ENCODE data around the gene CFAP61.
"Not testable (repeated sequence)": the region's sequence is repeated elsewhere in the genome, so short reads cannot be mapped to it uniquely, and the experiment has no call there.

Gene CFAP61

DNA sequence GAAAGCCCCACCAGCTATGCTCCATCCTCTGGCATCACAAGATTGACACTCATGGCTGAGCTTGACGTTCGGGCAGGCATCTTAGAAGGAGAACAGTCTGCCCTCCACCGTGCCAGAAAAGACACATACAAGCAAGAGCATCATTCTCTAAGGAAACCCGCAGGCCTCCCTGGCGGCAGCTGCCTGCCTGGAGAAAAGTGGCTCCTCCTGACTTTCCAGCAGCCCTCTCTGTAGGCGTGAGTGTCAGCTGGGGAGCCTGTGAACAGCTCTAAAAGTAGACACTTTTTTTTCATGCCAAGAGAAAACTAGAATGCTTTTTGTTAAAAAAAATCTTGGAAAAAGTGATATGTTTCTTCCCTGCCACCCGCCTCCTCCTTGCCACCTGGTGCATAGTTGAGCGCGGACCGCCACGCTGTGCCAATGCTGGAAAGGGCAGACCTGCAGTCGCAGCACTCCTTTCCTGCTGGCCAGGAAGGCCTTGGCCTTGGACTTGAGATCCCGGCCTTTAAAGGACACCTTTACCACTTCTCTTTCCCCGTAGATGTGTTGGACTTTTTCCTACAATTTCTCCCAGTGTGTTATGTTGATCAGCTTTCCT, 285.9 kb downstream of the CFAP61 start:
- DNase-seq (ENCODE audit: extremely low spot score, insufficient read length, low read depth) = no peak
- FAIRE-seq = no peak

DNA sequence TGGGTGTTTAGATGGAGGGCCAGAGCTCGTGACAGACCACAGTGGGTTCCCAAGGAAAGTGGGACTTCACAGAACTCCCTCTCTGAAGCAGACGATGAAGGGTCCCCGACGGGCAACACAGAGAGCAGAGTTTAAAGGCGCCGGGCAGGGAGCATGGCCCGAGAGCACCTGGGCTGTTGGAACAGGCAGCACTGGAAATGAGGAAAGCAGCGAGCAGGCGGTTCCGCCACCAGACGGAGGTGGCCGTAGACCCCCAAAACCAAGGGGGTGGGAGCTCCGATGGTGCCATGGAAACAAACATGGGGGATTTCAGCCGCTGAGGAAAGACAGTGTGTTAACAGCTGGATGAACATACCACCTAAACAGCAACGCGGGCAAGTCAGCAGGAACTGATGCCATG, 288.1 kb downstream of the CFAP61 start:
- DNase-seq (ENCODE audit: extremely low spot score, insufficient read length, low read depth) (no peak), FAIRE-seq (no peak)

DNA sequence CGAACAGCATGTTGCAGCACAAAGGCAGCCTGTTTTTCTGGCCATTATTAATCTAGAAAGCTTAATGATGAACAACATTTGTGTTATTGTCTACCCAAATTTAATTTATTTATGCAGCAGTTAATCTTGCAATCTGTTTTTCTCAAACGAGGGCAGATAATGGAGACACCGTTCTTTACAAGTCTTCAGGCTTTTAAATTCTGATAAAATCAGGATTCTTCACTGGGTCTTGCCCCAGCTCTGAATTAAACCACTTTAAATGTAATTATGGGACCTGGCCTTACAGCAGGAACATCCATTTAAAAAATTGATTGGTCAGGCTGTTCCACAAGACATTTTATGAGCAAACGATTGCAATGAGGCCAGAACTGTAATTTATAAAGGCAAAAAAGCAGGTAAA, 289.0 kb downstream of the CFAP61 start:
- DNase-seq (ENCODE audit: extremely low spot score, insufficient read length, low read depth) (no peak), FAIRE-seq (no peak)

DNA sequence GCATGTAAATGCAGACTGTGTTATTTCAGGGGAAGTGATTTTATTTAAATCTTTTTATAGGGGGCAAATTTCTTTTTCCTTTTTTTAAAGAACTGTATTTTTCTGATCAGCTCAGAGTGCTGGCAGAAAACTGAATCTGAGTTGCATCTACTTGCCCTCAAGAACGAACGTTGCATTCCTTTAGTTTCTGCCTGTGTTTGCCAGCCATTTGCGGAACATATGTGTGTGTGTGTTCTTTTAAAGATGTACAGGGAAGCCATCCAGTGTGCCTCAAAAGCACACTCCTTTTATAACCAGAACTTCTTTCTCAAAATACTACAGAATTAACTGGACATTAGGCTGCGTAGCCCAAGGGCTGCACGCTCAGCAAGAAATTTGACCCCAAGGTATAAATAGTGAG, 289.7 kb downstream of the CFAP61 start:
- no peak for FAIRE-seq
- no peak for DNase-seq (ENCODE audit: extremely low spot score, insufficient read length, low read depth)

DNA sequence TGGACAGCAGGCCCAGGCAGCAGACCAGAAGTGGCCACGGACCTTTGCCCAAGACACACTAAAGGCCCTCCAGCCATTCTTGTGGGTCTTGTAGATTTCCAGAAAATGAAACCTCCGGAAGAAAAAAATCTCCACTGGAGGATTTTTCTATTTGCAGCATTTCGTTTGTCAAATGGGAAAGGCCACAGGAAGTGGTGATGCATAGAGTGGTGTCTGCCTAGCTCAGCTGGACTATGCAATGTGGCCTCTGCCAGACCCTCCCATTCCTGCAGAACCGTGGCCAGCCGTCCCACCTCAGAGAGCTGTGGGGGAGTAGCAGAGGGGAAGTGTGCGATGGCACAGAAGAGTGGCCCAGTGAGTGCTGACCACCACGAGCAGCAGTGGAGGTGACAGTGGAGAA, 291.6 kb downstream of the CFAP61 start:
- DNase-seq (ENCODE audit: extremely low spot score, insufficient read length, low read depth) (no peak), FAIRE-seq (no peak)

DNA sequence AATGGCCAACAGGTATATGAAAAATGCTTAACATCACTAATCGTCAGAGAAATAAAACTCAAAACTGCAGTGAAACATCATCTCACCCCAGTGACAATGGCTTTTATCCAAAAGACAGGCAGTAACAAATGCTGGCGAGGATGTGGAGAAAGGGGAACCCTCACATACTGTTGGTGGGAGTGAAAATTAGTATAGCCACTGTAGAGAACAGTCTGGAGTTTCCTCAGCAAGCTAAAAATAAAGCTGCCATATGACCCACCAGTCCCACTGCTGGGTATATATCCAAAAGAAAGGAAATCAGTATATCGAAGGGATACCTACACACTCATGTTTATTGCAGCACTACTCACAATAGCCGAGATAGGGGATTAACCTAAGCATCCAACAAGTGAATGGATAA, 292.1 kb downstream of the CFAP61 start:
- no peak for FAIRE-seq

DNA sequence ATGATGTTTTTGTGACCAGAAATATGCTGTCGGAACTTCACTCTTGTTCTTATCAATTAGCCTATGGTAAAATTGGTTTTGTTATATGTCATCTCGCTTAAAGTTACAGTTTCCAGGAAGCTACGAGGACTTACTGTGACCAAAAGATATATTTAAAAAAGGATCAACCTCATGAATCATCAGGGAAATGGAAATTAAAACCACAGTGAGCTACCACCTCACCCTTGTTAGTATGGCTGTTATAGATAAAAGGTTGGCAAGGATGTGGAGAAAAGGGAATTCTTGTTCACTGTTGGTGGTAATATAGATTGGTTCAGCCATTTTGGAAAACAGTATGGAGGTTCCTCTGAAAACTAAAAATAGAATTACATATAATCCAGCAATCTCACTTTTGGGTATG, 301.2 kb downstream of the CFAP61 start:
- no peak for DNase-seq (ENCODE audit: extremely low spot score, insufficient read length, low read depth)
- no peak for FAIRE-seq

More for the DNA sequence above, 292.1 kb downstream of the CFAP61 start:
- DNase-seq (ENCODE audit: extremely low spot score, insufficient read length, low read depth) = no peak

DNA sequence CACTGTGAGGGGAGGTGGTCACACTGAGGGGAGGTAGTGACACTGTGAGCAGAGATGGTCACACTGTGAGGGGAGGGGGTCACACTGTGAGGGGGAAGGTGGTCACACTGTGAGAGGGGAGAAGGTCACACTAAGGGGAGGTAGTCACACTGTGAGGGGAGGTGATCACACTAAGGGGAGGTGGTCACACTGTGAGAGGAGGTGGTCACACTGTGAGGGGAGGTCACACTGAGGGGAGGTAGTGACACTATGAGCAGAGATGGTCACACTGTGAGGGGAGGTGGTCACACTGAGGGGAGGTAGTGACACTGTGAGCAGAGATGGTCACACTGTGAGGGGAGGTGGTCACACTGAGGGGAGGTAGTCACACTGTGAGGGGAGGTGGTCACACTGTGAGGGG, 303.2 kb downstream of the CFAP61 start:
- not testable (repeated sequence) for DNase-seq (ENCODE audit: extremely low spot score, insufficient read length, low read depth); FAIRE-seq

DNA sequence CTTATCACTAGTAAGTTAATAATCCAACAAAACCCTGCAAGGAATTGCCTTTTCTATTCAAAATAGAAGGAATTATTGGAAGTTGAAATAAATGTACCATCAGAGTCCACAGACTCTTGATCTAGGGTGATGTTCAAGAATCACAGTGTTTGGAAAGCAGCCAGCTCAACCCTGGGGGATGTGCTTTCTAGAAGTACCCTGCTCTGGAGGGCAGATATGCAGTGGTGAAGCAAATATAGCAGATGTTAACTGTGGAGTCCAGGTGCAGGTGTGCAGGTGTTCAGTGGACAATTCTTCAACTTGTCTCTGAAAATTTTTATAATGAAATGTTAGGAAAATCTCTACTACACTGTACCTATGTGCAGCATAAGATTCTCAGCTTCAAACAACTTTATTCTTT, 306.5 kb downstream of the CFAP61 start:
- no peak for DNase-seq (ENCODE audit: extremely low spot score, insufficient read length, low read depth)
- no peak for FAIRE-seq

DNA sequence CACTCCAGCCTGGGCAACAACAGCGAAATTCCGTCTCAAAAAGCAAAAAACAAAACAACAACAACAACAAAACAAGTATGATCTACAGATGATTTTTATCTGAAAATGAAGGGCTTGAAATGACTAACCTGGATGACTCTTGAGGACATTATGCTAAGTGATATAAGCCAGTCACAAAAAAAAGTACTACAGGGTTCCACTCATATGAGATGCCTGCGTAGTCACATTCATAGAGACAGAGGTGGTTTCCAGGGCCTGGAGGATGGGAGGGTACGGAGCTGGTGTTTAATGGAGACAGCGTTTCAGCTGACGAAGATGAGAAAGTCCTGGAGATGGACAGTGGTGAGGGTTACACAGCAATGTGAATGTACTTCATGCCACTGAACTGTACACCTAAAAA, 307.3 kb downstream of the CFAP61 start:
- no peak for FAIRE-seq
- DNase-seq (ENCODE audit: extremely low spot score, insufficient read length, low read depth) = no peak

DNA sequence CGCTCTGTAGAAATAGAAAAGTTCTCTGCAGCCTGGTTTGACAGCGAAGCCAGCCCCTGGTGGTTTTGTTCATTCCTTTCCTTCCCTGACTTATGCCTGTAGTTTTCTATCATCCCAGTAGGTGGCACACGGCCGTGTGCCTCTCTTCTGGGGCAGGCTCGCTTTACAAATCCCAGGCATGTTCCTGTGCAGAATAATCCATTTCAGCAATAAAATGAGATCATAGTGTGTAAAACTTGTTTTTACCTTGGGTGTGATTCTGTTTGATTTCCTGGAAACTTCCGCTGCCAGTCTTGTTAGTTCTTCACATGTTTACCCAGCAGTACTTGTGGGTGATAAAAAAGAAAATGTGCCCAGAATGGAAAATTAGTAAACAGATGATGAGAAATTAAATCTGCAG, 308.1 kb downstream of the CFAP61 start:
- FAIRE-seq (peak; percentile 82), DNase-seq (ENCODE audit: extremely low spot score, insufficient read length, low read depth) (no peak)

DNA sequence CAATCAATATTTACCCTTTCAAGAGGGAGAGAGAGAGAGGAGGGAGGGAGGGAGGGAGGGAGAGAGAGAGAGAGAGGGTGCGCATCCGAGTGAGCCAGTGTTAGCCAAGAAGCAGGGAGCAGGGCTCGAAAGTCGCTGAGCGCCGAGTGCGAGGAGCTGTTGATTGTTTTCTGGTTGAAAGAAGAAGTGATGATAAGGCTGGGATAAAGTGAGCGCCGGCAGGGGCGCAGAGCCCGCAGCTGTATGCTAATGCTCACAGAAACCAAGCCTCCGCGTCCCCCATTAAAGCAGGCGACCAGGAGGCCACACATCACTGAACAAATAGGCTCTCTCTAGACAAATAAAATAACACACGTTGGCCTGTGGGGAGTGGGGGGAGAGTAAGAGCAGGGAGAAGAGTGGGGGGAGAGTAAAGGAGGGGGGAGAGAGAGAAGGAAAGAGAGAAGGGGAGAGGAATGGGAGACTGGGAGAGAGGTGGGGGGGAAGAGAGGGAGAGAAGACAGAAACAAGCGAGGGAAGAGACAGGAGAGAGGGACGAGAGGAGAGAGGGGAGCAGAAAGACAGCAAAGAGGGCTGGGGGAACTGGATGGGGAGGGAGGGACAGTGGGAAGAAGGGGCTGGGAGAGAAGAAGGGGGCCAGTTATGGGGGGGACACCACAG, 310.6 kb downstream of the CFAP61 start:
- no peak for FAIRE-seq
- DNase-seq (ENCODE audit: extremely low spot score, insufficient read length, low read depth) = no peak

DNA sequence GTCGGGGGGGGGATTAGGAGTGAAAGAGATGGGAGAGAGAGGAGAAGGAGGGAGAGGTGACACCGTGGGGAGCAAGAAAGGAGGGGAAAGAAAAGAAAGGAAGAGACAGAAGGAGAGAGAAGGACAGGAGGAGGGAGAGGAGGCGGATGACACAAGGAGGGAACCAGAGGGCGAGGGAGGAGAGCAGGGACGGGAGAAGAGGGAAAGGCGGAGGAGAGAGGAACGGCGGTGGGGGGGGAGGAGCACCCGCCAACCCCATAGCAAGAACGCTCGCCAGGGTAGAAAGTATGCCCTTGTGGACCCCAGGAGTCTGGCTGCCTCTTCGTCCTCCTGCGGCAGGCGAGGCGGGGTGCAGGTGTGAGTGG, 311.1 kb downstream of the CFAP61 start:
- FAIRE-seq (no peak), DNase-seq (ENCODE audit: extremely low spot score, insufficient read length, low read depth) (no peak)

DNA sequence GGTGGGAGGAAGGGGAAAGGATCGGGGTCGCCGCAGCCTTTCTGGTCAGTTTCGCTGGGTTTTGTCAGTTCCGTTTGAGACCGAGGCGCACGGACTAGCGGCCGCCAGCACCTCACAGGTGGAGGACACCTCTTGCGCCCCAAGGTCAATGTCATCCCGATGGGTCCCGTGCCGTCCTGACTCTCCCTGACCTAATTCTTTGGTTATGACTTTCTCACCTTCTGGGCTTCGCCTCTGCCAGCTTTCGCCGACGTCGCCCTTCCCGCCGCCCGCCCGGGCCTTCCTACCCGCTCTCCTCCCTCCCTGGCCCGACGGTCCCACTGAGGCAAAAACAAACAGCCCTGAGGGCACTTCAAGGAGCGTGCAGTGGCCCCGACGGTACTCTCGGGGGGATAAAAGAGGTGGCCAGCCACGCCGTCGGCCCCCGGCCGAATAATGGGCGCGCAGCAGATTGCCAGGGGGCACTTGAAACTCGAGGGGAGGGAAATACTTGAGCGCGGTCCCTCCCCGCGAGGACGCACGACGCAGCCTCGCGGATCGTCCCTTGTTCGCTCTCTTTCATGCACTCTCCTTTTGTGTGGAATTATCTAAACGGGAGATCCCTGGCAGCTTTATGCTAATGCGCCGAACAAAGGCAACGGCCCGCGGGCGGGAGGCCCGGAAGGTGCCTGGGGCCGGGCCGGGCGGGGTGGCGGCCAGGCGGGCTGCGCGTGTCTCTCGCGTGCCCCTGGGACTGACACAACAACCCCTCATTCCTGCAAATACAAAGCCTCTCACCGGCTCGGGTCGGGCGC, 311.7 kb downstream of the CFAP61 start:
- DNase-seq (ENCODE audit: extremely low spot score, insufficient read length, low read depth) (no peak), FAIRE-seq (no peak)

DNA sequence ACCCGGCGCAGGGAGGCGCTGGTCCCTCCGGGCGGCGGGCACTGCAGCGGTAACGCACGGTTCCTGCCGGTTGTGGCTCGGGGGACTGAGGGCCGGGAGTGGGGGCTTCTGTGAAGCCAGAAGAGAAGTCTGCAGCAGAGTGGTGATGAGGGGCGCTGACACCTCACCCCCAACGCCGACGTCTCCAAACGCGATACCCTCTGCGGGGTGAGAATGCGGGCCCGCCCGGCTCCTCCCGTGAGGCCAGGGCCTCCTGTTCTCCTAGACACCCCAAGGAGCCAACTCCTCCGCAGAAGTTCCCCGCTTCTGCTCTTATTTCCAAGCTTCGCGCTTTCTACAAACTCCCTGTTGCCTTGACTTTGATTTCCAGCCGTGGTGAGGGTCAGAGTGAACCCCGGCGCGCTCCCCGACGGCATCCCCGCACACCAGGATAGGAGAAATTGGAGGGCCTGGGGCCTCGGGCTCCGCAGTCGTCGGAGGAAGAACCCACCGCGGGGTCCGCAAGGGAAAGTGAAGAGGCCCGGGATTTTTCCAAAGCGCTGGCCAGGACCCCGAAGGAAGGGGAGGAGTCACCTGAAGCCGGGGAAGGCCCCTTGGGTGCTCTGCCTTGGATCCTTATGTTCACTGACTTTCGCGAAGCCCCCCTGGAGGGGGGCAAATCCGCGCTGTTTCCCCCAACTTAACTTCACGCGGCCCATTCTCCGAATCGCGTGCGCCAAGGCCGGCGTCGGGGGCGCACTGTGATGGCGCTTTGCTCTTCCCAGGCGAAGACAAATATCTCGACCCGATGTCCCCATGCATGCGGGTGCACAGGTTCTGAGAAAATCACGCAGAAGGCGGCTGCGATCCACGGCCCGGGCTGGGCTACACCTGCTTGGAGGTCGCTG, 312.5 kb downstream of the CFAP61 start:
- no peak for DNase-seq (ENCODE audit: extremely low spot score, insufficient read length, low read depth)
- no peak for FAIRE-seq

DNA sequence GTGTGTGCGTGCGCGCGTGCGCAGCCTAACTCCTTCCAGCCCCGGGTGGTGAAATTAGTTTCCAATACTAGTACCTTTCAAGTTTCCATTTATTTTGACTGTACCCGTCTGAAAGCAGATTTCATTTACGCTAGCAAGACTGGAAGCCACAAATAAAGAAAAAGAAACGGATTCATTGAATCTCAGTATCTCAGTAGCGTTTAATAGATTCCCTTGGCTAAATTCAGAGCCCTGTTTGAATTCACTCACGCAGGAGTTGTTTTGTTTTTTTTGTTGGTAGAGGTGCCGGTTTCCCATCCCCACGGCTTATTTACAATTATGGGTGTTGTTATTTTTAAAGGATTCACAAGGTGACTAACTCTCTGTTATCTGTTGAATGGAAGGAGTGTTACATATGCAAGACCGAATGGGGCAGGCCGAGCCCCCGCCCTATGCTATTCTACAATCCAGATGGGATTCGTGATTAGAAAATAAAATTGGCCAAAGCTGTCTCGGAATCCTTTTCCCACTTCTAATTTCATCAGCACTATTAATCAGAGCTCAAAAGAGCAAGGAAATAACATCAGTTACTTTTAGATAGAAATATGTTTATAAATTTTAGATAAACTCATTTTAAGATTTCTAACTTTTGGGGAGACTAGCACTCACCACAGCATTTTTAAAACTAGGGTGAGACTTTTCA, 313.3 kb downstream of the CFAP61 start:
- DNase-seq (ENCODE audit: extremely low spot score, insufficient read length, low read depth) (no peak), FAIRE-seq (no peak)

DNA sequence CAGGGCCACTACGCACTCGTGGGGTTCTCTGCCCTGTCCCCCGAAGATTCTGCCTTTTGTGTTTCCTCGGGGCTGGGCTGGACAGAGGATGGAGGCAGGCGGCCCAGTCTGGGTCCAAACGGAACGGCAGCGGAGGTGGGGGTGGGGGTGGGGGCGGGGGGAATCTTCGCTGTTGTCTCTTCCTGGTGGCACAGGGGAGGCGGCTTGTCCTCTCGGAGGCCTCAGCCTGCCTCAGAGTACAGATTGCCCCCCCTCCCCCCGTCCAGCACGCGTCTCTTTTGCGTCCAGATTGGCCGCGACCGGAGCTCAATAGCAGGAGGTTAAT, 314.2 kb downstream of the CFAP61 start:
- FAIRE-seq (no peak), DNase-seq (ENCODE audit: extremely low spot score, insufficient read length, low read depth) (no peak)

DNA sequence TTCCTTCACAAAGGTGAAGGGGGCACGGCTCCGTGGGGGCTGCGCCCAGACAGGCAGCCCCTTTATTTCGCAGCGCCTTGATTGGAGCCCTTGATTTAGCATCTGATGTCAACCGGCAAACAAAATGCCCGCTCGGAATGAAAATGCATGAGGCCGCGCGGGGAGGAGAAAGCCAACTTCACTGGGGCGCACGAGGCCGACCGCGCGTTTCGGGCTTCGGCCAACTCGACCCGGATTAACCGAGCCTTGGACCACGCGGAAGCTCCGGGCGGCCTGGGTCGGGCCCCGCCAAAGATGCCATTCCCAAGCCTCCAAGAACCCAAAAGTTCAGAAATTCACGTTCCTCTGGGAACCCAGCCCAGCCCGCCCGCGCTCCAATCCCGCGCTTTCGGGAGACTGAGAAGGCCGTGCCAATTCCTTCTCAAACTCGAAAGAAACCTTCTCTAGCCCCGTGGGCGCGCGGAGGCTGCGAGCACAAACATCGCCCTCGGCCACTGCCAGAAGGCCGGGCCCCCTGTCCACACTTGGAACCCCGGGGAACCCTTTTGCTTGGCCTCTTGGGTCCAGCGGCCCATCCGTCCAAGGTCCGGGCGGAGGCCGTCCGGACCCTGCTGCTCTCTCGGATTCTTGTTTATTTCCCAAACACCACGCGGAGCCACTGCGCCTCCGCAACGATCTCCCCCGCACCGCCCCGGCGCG, 314.7 kb downstream of the CFAP61 start:
- no peak for DNase-seq (ENCODE audit: extremely low spot score, insufficient read length, low read depth)
- FAIRE-seq = no peak

DNA sequence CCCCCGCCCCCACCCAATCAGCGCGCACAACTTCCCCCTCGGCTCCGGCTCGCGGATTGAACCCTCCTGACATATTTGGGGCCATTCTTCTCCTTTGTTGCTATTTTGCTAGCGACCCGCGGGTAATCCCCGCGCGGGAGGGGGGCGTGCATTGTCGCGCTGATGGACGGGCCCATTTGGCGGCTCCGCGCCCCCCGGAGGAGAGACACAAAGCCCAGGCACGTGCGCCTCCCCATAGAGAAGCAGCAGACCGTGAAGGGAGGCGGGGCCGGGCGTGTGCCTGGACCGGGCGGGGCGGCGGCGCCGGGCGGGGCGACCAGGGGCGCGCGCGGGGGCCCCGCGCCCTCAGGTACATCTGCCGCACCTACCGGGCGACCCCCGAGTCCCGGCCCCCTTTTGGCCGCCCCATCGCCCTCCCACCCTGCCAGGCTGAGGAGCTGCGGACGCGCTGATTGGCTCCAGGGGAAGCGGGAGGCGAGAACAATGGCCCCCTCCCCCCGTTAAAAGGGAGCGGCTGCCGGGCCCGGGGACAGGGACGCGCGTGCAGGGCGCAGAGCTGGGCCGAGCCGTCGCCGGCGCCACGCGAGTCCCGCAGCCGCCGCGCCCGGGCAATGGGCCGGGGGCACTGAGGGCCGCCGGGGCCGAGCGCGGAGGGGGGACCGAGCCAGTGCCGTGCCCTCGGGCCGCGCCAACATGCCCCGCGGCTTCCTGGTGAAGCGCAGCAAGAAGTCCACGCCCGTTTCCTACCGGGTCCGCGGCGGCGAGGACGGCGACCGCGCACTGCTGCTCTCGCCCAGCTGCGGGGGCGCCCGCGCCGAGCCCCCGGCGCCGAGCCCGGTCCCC, 315.5 kb downstream of the CFAP61 start, which contains the start of gene INSM1:
Gene INSM1, plus strand, starts transcription at position 530 of the 843 bp plus-strand sequence. Its CDS starts 164 bp downstream, at position 694.
- DNase-seq (ENCODE audit: extremely low spot score, insufficient read length, low read depth) = no peak
- no peak for FAIRE-seq
